K562 (cell line): ENCODE data around the gene MAST1. TPM values are rescaled to one million over a fixed set of nuclear protein-coding genes. Genes with fewer than 3 reads are reported as not detected.

Experiments
- HDAC2 ChIP-seq: fragments of 450-650 bp; IDR thresholded peaks from 2 replicates; pipeline ENCODE4 v1.6.1; 2016; ENCODE audit warnings: mild to moderate bottlenecking
- HLTF ChIP-seq: fragments of 450-650 bp; IDR thresholded peaks from 2 replicates; pipeline ENCODE4 v1.6.1; 2016
- NR2C1 ChIP-seq, 2 experiments: fragments of 450-650 bp; IDR thresholded peaks; 2 replicates each; pipeline ENCODE4 v1.6.1; 2017; ENCODE audit warnings: mild to moderate bottlenecking in 2 of 2, antibody characterized with exemption in 1 of 2, inconsistent platforms in 1 of 2, missing compliant biosample characterization in 1 of 2, missing genetic modification characterization in 1 of 2
- NR4A1 ChIP-seq, 2 experiments: fragments of 250-450 bp in 1 of 2; fragments of 450-650 bp in 1 of 2; sonication (Bioruptor Pico) in 1 of 2; IDR thresholded peaks; 2 replicates each; pipeline versions ENCODE4 v1.4.0 to v1.6.1; 2016 to 2020; ENCODE audit warnings: mild to moderate bottlenecking in 2 of 2, missing compliant biosample characterization in 1 of 2, missing genetic modification characterization in 1 of 2, moderate library complexity in 1 of 2
- PCBP1 ChIP-seq: fragments of 200-400 bp; formaldehyde crosslinking; IDR thresholded peaks from 2 replicates; pipeline ENCODE4 v1.6.1; 2018; ENCODE audit warnings: mild to moderate bottlenecking, low read depth, low read length; ENCODE audit not compliant: poor library complexity, severe bottlenecking
- PURB ChIP-seq: sonication (generic); formaldehyde crosslinking; IDR thresholded peaks from 2 replicates; pipeline ENCODE4 v1.9.0; 2021; ENCODE audit warnings: low read depth, mild to moderate bottlenecking, missing genetic modification reagents
- RFX5 ChIP-seq: IDR thresholded peaks from 2 replicates; pipeline ENCODE4 v1.6.1; 2011; ENCODE audit warnings: low read depth, mild to moderate bottlenecking, improper control_type of control experiment, low read length
- SIX5 ChIP-seq, 2 experiments: IDR thresholded peaks; 2 replicates each; pipeline ENCODE4 v1.6.1; 2011; ENCODE audit warnings: low read length in 2 of 2, borderline replicate concordance in 1 of 2, low read depth in 1 of 2, mild to moderate bottlenecking in 1 of 2, moderate library complexity in 1 of 2; ENCODE audit not compliant: insufficient read depth in 1 of 2
- TAL1 ChIP-seq: fragments of 450-650 bp; IDR thresholded peaks from 2 replicates; pipeline ENCODE4 v1.6.1; 2016; ENCODE audit warnings: mild to moderate bottlenecking
- ZBED1 ChIP-seq: IDR thresholded peaks from 2 replicates; pipeline ENCODE4 v1.6.1; 2014
- polyA plus RNA-seq, 8 experiments: library from polyadenylated mRNA; depleted of rRNA in 4 of 8; stranded (reverse) in 5 of 8; unstranded in 3 of 8; fragments of >200 nt; fragmentation: Nextera tagmentation in 2 of 8; fragmentation: Illumina TruSeq in 1 of 8; extraction: Ambion mirVana in 2 of 8; extraction: Trizol in 1 of 8; gene quantifications; 2 replicates each; pipeline versions ENCODE4 v1.2.1 to v1.2.3, GENCODE V29; 2011 to 2014; ENCODE audit warnings: inconsistent platforms in 1 of 8, missing spikeins in 1 of 8
- total RNA-seq, 7 experiments: library from RNA; depleted of rRNA in 6 of 7; stranded (reverse); fragments of >200 nt in 6 of 7; fragmentation: Illumina TruSeq in 2 of 7; extraction: Trizol in 2 of 7; gene quantifications; 2 replicates each; pipeline versions ENCODE4 v1.2.1 to v1.2.3, GENCODE V29; 2011 to 2021; ENCODE audit warnings: low replicate concordance in 1 of 7
- TF ChIP-seq, protein P1 (sequence below): sonication (generic); formaldehyde crosslinking; IDR thresholded peaks from 2 replicates; pipeline ENCODE4 v1.8.0; 2022; ENCODE audit warnings: mild to moderate bottlenecking, low read depth, missing genetic modification reagents

The MAST1 gene
- total and polyA plus RNA-seq, 9 of the 15 experiments (the other 6 are each of a cell fraction or from before 2014, with no cell fraction given), result 0.48 to 10.3 (median 3.9) TPM

DNA sequence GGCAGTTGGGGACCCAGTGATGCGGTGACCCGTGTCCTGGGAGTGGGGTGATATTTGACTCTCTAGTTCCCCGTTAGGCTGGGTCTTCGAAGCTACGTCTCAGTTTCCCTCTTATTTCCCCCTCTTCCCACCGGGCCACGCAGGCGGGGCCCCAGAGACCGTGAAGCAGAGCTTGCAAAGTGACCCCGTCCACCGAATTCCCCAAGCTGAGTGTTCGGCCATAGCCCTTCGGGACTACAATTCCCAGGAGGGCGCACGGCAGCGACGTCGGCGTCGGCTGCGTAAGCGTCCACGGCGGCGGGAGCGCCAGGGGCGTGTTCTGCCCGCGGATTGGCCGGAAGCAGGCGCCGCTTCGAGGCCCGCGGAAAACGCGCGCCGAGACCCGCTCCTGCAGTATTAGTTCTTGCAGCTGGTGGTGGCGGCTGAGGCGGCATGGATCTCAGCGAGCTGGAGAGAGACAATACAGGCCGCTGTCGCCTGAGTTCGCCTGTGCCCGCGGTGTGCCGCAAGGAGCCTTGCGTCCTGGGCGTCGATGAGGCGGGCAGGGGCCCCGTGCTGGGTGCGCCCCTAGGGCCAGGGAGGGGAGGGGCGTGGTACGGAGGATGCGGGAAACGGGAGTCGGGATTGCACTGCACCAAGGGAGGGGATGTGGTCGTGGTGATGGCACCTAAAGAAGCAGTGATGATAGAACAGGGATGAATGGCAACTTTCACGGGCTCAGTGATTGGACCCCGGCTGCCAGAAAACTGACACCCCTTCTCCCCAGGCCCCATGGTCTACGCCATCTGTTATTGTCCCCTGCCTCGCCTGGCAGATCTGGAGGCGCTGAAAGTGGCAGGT is 31.9 kb upstream of the MAST1 start, which contains the start of gene RNASEH2A (continued):
- peak; percentile 92 to 96 for TF ChIP-seq SIX5 (IDR thresholded peaks at IDR 0.05; ENCODE audit: borderline replicate concordance in 1 of 2, insufficient read depth in 1 of 2, low read depth in 1 of 2, low read length in 2 of 2)
- no peak for TF ChIP-seq TAL1
- TF ChIP-seq PCBP1, result no peak
- peak; percentile 41; the same call in 1 of the 2 replicates for TF ChIP-seq HDAC2
- peak; percentile 69 for TF ChIP-seq NR2C1 (IDR thresholded peaks at IDR 0.05)
- no peak for TF ChIP-seq NR2C1 (tag; IDR thresholded peaks at IDR 0.05)
- no peak for TF ChIP-seq RFX5
- TF ChIP-seq ZBED1, result no peak
- TF ChIP-seq PURB (CRISPR knock-in tag), result no peak
- peak; percentile 43; the same call in 1 of the 2 replicates for TF ChIP-seq NR4A1 (CRISPR knock-in tag; IDR thresholded peaks at IDR 0.05)
- no peak for TF ChIP-seq NR4A1 (tag; IDR thresholded peaks at IDR 0.05)
- no peak for TF ChIP-seq HLTF
- TF ChIP-seq, protein P1, sequence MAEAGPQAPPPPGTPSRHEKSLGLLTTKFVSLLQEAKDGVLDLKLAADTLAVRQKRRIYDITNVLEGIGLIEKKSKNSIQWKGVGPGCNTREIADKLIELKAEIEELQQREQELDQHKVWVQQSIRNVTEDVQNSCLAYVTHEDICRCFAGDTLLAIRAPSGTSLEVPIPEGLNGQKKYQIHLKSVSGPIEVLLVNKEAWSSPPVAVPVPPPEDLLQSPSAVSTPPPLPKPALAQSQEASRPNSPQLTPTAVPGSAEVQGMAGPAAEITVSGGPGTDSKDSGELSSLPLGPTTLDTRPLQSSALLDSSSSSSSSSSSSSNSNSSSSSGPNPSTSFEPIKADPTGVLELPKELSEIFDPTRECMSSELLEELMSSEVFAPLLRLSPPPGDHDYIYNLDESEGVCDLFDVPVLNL (CRISPR knock-in tag), result 0 out of 2 replicates have a peak, but pooled peaks have one; percentile 18
